GM19467 (cell line): ENCODE data around the gene RPS28.

Experiments
- ATAC-seq: cut with Tn5 transposase; IDR thresholded peaks from one replicate; pipeline ENCODE4 v1.9.1; 2021; ENCODE audit warnings: mild to moderate bottlenecking, moderate library complexity; ENCODE audit not compliant: unreplicated experiment

Gene RPS28

DNA sequence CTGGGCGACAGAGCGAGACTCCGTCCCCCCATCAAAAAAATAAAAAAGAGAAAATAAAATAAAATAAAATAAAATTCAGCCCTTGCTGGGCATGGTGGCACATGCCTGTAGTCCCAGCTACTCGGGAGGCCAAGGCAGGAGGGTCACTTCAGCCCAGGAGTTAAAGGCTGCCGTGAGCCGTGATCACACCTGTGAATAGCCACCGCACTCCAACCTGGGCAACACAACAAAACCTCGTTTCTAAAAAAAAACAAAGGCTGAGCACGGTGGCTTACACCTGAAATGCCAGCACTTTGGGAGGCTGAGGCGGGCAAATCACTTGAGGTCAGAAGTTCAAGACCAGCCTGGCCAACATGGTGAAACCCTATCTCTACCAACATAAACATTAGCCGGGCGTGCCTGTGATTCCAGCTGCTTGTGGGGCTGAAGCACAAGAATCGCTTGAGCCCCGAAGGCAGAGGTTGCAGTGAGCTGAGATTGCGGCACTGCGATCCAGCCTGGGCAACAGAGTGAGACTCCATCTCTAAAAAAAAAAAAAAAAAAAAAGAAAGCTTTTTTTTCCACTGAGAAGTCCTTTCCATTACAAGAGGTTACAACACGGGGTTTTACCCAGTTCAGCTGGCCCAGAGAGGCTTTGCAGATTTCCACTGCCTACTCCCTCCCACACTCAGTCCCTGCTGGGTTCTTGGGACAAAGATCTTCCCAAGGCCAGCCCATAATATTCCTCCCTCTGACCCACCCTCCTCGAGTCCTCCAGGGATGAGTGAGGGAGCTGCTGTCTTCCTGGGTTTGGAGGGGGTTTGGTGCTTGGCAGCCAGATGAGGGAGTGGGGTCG is 49.1 kb downstream of the RPS28 start:
- no peak for ATAC-seq

DNA sequence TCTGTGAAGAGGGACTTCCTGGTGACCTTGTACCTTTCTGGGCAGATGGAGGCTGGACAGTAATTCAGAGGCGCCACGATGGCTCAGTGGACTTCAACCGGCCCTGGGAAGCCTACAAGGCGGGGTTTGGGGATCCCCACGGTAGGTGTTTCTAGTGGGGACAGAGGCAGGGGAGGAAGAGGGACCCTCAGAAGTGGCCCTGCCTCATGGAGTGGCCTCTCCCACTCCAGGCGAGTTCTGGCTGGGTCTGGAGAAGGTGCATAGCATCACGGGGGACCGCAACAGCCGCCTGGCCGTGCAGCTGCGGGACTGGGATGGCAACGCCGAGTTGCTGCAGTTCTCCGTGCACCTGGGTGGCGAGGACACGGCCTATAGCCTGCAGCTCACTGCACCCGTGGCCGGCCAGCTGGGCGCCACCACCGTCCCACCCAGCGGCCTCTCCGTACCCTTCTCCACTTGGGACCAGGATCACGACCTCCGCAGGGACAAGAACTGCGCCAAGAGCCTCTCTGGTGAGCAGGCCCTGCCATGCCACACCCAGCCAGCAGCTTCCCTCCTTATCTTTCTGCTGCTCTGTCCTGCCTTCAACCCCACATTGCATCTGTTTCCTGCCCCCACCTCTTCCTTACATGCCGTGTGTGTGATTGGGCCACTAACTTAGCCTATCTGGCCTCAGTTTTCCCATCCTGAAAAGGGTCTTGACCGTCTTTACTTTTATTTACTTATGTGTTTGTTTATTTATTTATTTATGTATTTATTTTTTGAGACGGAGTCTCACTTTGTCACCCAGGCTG is 49.9 kb downstream of the RPS28 start:
- no peak for ATAC-seq
